Activated B cell treated with CpG ODN at 0.5 μM for 24 hours (primary cell): ENCODE measurements around the gene GABRR3. TPM values are rescaled to one million over a fixed set of nuclear protein-coding genes. Genes with fewer than 3 reads are reported as not detected.

Experiments
- ATAC-seq: fragments of 200-7000 bp; cut with Tn5 transposase; one replicate; pipeline ENCODE4 v1.10.0; 2021; ENCODE audit warnings: low read depth, mild to moderate bottlenecking, moderate library complexity
- CTCF ChIA-PET: fragments of 350-600 bp; sonication (Branson Sonifier 250); formaldehyde crosslinking; loops from one replicate; lab custom pipeline; 2021; ENCODE audit warnings: antibody characterized with exemption; lab: Charles Lee
- POLR2A ChIA-PET: fragments of 350-600 bp; sonication (Branson Sonifier 250); formaldehyde crosslinking; loops from one replicate; lab custom pipeline; 2021; ENCODE audit warnings: antibody characterized with exemption; lab: Charles Lee
- DNase-seq: peaks from one replicate; pipeline ENCODE4 v3.0.0; 2022
- H3K27ac Mint-ChIP-seq: one replicate; pipeline ENCODE4 v1.8.0; 2020; ENCODE audit warnings: mixed read lengths
- H3K27me3 Mint-ChIP-seq: one replicate; pipeline ENCODE4 v1.8.0; 2021; ENCODE audit warnings: mixed read lengths
- H3K36me3 Mint-ChIP-seq: one replicate; pipeline ENCODE4 v1.8.0; 2021; ENCODE audit warnings: low read depth, mixed read lengths
- H3K4me1 Mint-ChIP-seq: one replicate; pipeline ENCODE4 v1.8.0; 2021; ENCODE audit warnings: mixed read lengths
- H3K4me3 Mint-ChIP-seq: one replicate; pipeline ENCODE4 v1.8.0; 2020; ENCODE audit warnings: mild to moderate bottlenecking, mixed read lengths
- H3K9me3 Mint-ChIP-seq: one replicate; pipeline ENCODE4 v1.8.0; 2020; ENCODE audit warnings: mixed read lengths
- intact Hi-C: fragments of 100-400 bp; cut with micrococcal nuclease; formaldehyde crosslinking; loops from one replicate; pipeline ENCODE4 v1.15.1; 2024
- total RNA-seq: library from RNA; stranded (reverse); gene quantifications from 2 replicates; pipeline ENCODE4 v1.2.3, GENCODE V29; 2022
- TF ChIP-seq, protein P1 (sequence below): fragments of 200-600 bp; IDR thresholded peaks from one replicate; pipeline ENCODE4 v1.8.0; 2022; ENCODE audit warnings: antibody characterized with exemption, mild to moderate bottlenecking

Gene GABRR3
- total RNA-seq, 1 donor from 2014 or later = not detected

DNA sequence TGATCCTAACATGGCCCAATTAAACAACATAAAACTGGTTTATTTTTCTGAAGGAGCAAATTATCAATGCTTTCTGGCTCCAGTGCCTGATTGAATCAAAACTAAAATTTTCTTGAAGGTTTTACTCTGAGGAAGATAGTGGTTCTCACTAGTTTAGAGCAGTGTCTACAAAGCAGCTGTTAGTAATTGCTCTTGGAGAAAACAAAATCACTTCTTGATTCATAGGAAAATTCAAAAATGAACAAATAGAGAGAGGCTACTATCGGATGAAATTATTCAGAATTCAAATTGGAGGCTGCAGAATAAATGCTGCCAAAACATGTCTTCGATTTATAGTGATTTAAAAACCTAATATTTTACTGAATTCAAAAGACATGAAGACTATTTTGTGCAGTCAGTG lies 47.8 kb downstream of the GABRR3 start:
- Mint-ChIP-seq H3K27ac (no peak overlapping the region), H3K4me1 (peaks cover 2% of the 10 kb centered on the region), H3K36me3 (no peaks in the 10 kb centered on the region), H3K9me3 (no peaks in the 10 kb centered on the region), H3K4me3 (no peak overlapping the region), H3K27me3 (peaks cover 3% of the 10 kb centered on the region)
- POLR2A ChIA-PET = no interaction called here
- no peak for DNase-seq
- CTCF ChIA-PET = no interaction called here
- no peak for ATAC-seq
- intact Hi-C loops = no loop called here
- TF ChIP-seq, protein P1, sequence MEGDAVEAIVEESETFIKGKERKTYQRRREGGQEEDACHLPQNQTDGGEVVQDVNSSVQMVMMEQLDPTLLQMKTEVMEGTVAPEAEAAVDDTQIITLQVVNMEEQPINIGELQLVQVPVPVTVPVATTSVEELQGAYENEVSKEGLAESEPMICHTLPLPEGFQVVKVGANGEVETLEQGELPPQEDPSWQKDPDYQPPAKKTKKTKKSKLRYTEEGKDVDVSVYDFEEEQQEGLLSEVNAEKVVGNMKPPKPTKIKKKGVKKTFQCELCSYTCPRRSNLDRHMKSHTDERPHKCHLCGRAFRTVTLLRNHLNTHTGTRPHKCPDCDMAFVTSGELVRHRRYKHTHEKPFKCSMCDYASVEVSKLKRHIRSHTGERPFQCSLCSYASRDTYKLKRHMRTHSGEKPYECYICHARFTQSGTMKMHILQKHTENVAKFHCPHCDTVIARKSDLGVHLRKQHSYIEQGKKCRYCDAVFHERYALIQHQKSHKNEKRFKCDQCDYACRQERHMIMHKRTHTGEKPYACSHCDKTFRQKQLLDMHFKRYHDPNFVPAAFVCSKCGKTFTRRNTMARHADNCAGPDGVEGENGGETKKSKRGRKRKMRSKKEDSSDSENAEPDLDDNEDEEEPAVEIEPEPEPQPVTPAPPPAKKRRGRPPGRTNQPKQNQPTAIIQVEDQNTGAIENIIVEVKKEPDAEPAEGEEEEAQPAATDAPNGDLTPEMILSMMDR = no peak

DNA sequence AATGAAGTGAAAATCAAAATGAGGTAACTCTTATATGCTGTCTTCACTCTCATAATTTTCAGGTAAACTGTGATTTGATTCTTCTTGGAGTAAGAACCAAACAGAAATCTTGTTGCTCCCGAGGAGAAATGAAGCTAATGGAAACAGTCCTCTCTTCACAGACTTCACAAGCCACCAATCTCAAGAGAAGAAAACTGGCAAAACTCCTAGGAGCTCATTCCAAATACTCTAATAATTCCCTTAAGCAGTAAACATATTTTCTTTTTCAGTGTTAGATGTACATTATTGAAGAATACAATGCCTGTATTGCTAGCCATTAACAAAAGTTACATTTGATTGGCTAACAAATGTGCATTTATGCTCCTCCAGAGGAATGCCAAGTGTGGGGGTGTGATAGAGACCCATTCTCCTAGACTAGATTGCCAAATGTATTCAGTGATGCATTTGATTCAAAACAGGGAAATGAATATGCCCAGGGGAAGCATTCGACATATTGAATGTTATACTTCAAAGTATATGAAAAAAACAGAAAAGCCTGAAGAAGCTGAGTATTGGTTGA lies 51.1 kb downstream of the GABRR3 start:
- peaks cover 3% of the 10 kb centered on the region for H3K27me3 Mint-ChIP-seq
- H3K4me1 Mint-ChIP-seq = no peaks in the 10 kb centered on the region
- ChIA-PET CTCF (interaction anchor here (1.6 kb wide), 1 partner anchor 39 kb away, joined by 4 read pairs; no protein-coding TSS in a partner anchor), POLR2A (no interaction called here)
- intact Hi-C loops = no loop called here
- H3K4me3 Mint-ChIP-seq = no peak overlapping the region
- H3K27ac Mint-ChIP-seq = no peak overlapping the region
- no peaks in the 10 kb centered on the region for H3K9me3 Mint-ChIP-seq
- TF ChIP-seq, protein P1 = no peak
- H3K36me3 Mint-ChIP-seq = no peaks in the 10 kb centered on the region
- ATAC-seq (no peak), DNase-seq (no peak)

DNA sequence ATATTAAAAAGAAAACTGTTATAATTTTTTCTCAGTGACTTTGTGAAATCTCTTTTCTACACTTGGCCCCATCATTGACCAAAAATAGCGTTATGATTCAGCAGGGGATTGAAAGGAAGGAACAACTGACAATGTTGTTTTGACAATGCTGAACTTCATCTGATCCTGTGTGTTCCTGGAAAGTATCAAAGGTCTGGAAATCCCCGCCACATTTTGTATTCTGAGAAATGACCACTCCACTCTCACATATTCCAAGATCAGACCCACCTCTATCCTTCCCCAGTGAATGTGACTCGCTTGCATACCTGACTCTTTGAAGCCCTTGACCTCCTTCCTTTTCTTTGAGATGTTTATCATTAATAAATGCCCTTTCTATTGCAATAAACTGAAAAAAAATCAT lies 53.2 kb downstream of the GABRR3 start:
- ATAC-seq (no peak), DNase-seq (no peak)
- Mint-ChIP-seq H3K27me3 (peaks cover 3% of the 10 kb centered on the region), H3K9me3 (no peaks in the 10 kb centered on the region), H3K27ac (no peak overlapping the region), H3K4me3 (no peak overlapping the region), H3K4me1 (no peaks in the 10 kb centered on the region), H3K36me3 (no peaks in the 10 kb centered on the region)
- ChIA-PET CTCF (no interaction called here), POLR2A (no interaction called here)
- TF ChIP-seq, protein P1 = no peak
- intact Hi-C loops = no loop called here

DNA sequence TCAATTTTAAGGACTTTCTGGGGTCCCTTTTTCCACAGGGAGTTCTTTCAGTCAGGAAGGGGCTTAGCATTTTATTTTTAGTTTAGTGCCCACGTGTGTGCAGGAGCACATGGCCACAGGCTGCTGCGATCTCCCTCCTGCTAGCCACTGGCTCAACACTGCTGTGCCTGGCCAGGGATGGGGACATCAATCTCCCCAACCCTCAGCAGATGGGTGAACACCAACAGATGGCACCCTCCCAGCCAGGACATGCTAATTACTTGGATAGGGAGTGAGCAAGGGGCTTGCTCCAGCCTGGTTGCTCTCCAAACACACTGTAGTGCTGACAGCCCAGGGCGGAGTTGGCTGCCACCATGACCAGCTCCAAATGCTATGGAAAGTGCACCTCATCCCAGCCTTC lies 55.5 kb downstream of the GABRR3 start:
- ATAC-seq (no peak), DNase-seq (no peak)
- Mint-ChIP-seq H3K9me3 (no peaks in the 10 kb centered on the region), H3K4me1 (no peaks in the 10 kb centered on the region), H3K27me3 (no peaks in the 10 kb centered on the region), H3K36me3 (no peaks in the 10 kb centered on the region), H3K4me3 (no peak overlapping the region), H3K27ac (no peak overlapping the region)
- TF ChIP-seq, protein P1 = no peak
- POLR2A ChIA-PET = no interaction called here
- intact Hi-C loops = no loop called here
- CTCF ChIA-PET = no interaction called here

DNA sequence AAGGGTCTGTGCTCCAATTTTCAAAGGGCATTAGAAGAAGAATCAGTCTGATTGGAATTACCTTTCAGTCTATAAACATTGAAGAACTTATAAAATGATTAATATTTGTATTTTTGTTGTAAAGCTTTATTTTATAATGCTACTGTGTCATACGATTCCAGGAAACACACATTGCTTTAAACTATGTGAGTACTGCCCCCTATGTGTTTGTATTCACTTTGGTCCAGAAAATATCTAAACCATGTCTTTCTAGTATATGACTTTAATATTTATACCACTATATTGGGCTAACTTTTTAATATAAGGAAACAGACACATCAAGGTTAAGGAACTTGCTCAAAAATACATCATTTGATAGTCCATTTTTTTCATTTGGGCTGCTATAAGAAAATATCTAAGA lies 59.6 kb downstream of the GABRR3 start:
- Mint-ChIP-seq H3K27ac (no peak overlapping the region), H3K4me3 (no peak overlapping the region), H3K27me3 (no peaks in the 10 kb centered on the region), H3K4me1 (peaks cover 19% of the 10 kb centered on the region), H3K9me3 (no peaks in the 10 kb centered on the region), H3K36me3 (peaks cover 2% of the 10 kb centered on the region)
- intact Hi-C loops = no loop called here
- ChIA-PET CTCF (no interaction called here), POLR2A (no interaction called here)
- no peak for ATAC-seq
- no peak for DNase-seq
- TF ChIP-seq, protein P1 = no peak
